Skeletal muscle satellite cell (primary cell): ENCODE results near the gene SIK3.
A peak's percentile ranks its signal among the peaks of the same experiment; 100 is the strongest.
"Not testable (repeated sequence)": the region's sequence is repeated elsewhere in the genome, so short reads cannot be mapped to it uniquely, and the experiment has no call there.

Source experiments
- H3K27me3 ChIP-seq: 2 replicates; pipeline ENCODE4 v1.7.0; 2013; ENCODE audit warnings: low read length; ENCODE audit not compliant: control insufficient read depth, insufficient read depth
- H3K36me3 ChIP-seq: 2 replicates; pipeline ENCODE4 v1.7.0; 2013; ENCODE audit warnings: mild to moderate bottlenecking, control low read depth, low read length; ENCODE audit not compliant: insufficient read depth
- H3K4me1 ChIP-seq: 2 replicates; pipeline ENCODE4 v1.7.0; 2013; ENCODE audit warnings: low read length; ENCODE audit not compliant: control insufficient read depth, insufficient read depth
- H3K4me2 ChIP-seq: 2 replicates; pipeline ENCODE4 v1.7.0; 2013; ENCODE audit warnings: mild to moderate bottlenecking, low read length
- H3K4me3 ChIP-seq: 2 replicates; pipeline ENCODE4 v1.7.0; 2013; ENCODE audit warnings: low read length
- H3K9ac ChIP-seq: 2 replicates; pipeline ENCODE4 v1.7.0; 2013; ENCODE audit warnings: mild to moderate bottlenecking, low read depth, low read length, moderate library complexity
- H3K9me3 ChIP-seq: replicated peaks from 2 replicates; pipeline ENCODE4 v1.7.0; 2013; ENCODE audit warnings: mild to moderate bottlenecking, control low read depth, low read length

The SIK3 gene

DNA sequence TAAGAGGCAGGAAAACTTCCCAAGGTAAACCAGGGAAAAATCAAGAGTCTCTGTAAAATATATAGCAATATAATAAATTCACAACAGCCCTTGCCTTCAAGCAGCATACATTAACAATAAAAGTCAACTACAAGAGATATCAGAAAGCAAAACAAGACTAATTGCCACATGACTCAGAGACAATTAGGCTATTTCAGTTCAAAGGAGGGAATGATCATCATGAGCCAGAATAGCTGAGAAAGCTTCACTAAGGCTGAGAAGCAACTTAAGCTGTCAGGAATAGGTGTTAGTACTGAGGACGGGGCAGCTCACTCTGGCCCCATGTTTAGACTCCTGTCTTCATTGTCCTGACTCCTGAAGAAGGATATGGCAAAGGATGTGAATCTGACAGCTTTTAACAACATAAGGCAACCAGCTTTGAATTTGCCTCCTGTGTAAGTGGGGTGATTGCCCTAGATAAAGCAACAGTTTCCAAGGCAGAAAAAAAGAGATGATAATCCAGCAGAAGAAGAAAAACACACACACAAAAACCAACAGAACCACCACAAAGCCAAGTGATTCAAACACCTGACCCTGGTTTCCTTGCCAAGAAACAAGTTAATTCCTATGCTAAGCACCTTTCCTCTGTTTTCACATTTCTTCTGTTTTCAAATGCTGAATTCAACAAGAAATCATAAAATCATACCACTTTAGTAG lies 60.8 kb downstream of the SIK3 start:
- H3K4me3 ChIP-seq = no peak overlapping the region
- H3K4me2 ChIP-seq = no peak overlapping the region
- H3K9me3 ChIP-seq = no peaks in the 10 kb centered on the region
- H3K9ac ChIP-seq = no peak overlapping the region
- H3K4me1 ChIP-seq = peaks cover 13% of the 10 kb centered on the region
- no peaks in the 10 kb centered on the region for H3K36me3 ChIP-seq
- H3K27me3 ChIP-seq = no peaks in the 10 kb centered on the region

DNA sequence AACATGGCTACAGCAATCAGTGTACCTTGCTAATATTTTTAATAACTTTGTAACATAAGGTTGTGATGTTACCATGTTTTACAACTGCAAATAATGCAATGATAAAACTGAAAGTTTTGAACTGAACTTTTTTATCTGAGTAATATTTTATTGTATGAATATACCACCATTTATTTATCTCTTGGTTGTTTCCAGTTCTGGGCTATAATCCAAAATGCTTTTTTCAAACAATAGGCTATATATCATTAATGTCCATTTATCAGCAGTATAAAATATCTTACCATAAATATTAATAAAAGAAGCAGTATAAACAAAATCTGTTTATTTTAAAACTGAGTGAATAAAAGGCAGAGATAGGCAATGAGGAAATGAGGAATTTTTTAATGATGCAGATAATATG lies 63.3 kb downstream of the SIK3 start:
- Histone ChIP-seq H3K27me3 (no peaks in the 10 kb centered on the region), H3K9me3 (no peaks in the 10 kb centered on the region), H3K4me1 (peaks cover 10% of the 10 kb centered on the region), H3K4me3 (no peak overlapping the region), H3K36me3 (no peaks in the 10 kb centered on the region), H3K4me2 (no peak overlapping the region), H3K9ac (no peak overlapping the region)

DNA sequence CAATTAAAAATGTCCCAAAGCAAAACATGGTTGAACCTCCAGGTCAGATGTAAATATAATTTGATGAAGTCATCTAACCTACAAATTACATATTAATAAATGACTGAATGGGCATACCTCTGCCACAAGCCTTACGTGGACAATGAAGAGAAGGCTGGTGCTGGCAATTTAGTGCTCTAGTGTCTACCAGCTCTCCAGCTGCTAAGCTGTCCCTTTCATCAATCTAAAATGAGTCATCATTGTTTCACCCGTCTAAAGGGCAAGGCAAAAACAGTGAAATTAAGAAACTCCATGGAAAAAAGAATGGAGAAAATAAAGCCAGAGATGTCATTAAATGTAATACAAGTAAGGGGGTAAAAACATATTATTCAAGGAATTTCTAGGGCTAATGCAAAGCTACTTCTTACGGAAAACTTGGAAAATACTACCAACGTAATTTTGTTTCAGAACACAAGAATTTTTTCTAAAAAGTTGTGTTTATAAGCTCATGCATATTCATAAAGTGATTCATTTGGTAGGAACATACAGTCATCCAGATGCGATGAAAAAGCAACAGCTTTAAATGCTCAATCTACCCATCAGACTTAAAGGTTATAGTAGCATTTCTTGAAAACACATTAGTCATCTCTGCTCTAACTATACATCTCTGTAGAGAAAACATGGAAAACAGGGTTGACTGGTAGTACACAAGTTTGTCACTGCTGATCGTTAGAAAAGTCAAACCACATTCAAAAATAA lies 71.5 kb downstream of the SIK3 start:
- Histone ChIP-seq H3K4me3 (no peak overlapping the region), H3K9ac (peak overlapping the region; percentile 1), H3K9me3 (no peaks in the 10 kb centered on the region), H3K36me3 (no peaks in the 10 kb centered on the region), H3K4me1 (peaks cover 17% of the 10 kb centered on the region), H3K27me3 (no peaks in the 10 kb centered on the region), H3K4me2 (peak overlapping the region; percentile 59)

DNA sequence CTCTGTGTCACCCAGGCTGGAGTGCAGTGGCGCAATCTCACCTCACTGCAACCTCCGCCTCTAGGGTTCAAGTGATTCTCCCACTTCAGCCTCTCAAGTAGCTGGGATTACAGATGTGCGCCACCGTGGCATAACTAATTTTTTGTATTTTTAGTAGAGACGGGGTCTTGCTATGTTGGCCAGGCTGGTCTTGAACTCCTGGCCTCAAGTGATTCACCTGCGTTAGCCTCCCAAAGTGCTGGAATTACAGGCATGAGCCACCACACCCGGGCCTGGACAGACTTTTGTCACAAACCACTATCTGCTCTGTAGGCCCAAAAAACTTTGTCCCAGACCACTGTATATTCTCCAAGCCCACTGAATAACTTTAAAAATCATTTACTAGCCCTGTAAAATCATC lies 74.5 kb downstream of the SIK3 start:
- not testable (repeated sequence) for H3K36me3 ChIP-seq, H3K27me3 ChIP-seq, H3K9me3 ChIP-seq, H3K9ac ChIP-seq, H3K4me2 ChIP-seq, H3K4me3 ChIP-seq
- H3K4me1 ChIP-seq = peaks cover 17% of the 10 kb centered on the region

- H3K27me3 ChIP-seq = no peaks in the 10 kb centered on the region
- peaks cover 17% of the 10 kb centered on the region for H3K4me1 ChIP-seq
- H3K4me3 ChIP-seq = no peak overlapping the region
- H3K9ac ChIP-seq = no peak overlapping the region
- H3K36me3 ChIP-seq = no peaks in the 10 kb centered on the region
- no peak overlapping the region for H3K4me2 ChIP-seq
- no peaks in the 10 kb centered on the region for H3K9me3 ChIP-seq
Observed at GRCh38 chr11:117023178-117023577, 75.0 kb downstream of the SIK3 start.

DNA sequence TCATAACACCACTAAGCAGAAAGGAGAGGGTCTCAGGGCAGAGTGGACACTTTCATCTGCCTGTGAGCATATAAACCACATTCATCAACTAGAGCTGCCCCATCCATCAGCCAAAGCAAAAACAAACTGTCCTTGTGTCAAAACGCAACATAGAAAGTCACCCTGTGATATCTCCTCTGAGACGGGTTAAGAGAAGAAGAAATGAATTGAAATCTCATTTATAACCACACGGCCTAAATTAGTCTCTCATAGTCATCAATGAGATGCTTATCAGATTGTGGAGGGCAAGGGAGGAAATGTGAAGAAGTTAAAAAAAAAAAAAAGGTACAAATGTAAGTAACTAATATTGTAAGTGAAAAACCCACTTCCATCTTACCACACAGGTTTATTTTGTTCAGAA lies 75.7 kb downstream of the SIK3 start:
- peaks cover 15% of the 10 kb centered on the region for H3K4me1 ChIP-seq

DNA sequence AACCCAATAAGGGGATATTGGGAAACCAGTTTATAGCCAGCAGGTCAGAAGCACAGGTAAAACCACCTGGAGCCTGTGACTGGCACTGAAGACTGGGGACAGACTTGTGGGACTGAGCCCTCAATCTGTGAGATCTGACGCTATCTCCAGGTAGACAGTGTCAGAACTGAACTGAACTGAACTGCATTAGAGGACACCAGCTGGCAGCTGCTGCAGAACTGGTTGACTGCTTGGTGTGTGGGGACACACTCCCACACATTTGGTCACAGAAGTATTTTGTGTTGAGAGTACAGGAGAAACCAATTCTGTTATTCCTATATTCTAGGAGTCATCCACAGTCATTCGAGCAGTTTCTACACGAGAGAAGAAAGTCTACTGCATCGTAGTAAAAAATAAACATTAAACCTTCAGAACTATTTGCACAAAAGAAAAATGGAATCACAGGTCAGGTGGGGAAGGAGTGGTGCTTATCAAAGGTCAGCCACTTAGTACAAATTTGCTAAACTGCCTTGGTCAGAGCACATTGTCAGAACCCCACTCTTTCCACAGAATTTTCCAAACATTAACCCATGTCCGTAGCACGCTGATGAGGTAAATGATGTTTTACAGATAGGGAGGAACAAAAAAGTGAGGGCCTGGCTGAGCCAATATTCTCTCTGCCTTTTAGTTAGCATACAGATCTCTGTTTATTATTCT lies 77.2 kb downstream of the SIK3 start:
- H3K9me3 ChIP-seq = no peaks in the 10 kb centered on the region
- no peaks in the 10 kb centered on the region for H3K36me3 ChIP-seq
- no peak overlapping the region for H3K4me2 ChIP-seq
- H3K4me3 ChIP-seq = no peak overlapping the region
- no peaks in the 10 kb centered on the region for H3K4me1 ChIP-seq
- no peak overlapping the region for H3K9ac ChIP-seq
- H3K27me3 ChIP-seq = no peaks in the 10 kb centered on the region

More for the DNA sequence above, 75.7 kb downstream of the SIK3 start:
- Histone ChIP-seq H3K36me3 (no peaks in the 10 kb centered on the region), H3K4me3 (no peak overlapping the region), H3K9ac (no peak overlapping the region), H3K27me3 (no peaks in the 10 kb centered on the region), H3K4me2 (no peak overlapping the region), H3K9me3 (no peaks in the 10 kb centered on the region)

DNA sequence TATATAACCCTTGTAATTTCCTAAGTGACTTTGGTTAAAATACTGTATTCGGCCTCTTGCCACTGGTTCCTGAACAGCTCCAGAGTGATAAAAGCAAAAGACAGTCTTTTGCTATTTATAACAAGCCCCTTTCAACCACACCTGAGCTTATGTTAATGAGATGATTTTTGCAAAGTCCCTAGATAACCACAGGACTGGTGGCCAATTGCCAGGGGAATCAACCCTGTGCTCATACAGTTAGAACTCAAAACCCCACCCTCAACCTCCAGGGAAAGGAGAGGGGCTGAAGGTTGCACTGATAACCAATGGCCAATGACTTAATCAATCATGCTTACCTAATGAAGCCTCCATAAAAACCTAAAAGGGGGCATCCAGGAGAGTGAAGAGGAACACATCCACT lies 77.9 kb downstream of the SIK3 start:
- no peaks in the 10 kb centered on the region for H3K9me3 ChIP-seq
- no peak overlapping the region for H3K9ac ChIP-seq
- no peak overlapping the region for H3K4me3 ChIP-seq
- no peaks in the 10 kb centered on the region for H3K4me1 ChIP-seq
- no peaks in the 10 kb centered on the region for H3K27me3 ChIP-seq
- no peak overlapping the region for H3K4me2 ChIP-seq
- H3K36me3 ChIP-seq = no peaks in the 10 kb centered on the region

GRCh38 chr11:117019871-117020270 lies 78.4 kb downstream of the SIK3 start:
- no peaks in the 10 kb centered on the region for H3K9me3 ChIP-seq
- H3K9ac ChIP-seq = no peak overlapping the region
- no peaks in the 10 kb centered on the region for H3K4me1 ChIP-seq
- H3K36me3 ChIP-seq = no peaks in the 10 kb centered on the region
- H3K4me2 ChIP-seq = no peak overlapping the region
- no peaks in the 10 kb centered on the region for H3K27me3 ChIP-seq
- no peak overlapping the region for H3K4me3 ChIP-seq

DNA sequence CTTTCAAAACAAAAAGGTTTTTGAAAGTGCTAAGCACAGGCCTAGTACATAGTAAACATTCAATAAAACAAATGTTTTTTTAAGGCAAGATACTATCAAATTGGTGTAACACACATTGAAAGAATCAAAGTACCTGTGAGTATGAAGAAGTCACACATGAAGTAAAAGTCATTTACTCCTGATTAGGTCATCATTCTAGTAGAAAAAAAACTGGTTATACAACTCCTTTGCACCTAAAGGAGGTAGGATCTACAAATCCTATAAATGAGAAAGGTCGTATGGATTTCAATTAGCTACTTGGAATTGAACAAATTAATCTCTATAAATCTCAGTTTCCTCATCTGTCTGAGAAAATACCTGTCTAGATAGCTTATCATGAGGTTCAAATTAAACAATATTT lies 80.8 kb downstream of the SIK3 start:
- H3K27me3 ChIP-seq = no peaks in the 10 kb centered on the region

DNA sequence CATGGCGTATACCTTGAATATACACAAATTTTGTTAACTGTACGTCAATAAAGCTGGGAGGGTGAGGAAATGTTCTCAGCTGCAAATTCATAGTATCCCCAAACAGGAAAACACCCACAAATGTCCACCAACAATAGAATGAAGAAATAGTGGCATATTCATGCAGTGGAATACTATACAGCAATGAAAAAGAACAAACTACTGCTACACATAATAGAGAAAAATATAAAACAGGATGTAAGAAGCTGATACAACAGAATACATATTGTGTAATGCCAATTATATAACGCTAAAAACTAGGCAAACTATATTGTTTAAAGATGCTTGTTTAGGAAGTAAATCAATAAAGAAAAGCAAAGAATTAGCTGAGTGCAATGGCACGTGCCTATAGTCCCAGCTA lies 81.5 kb downstream of the SIK3 start:
- Histone ChIP-seq H3K4me2 (no peak overlapping the region), H3K9me3 (no peaks in the 10 kb centered on the region), H3K36me3 (no peaks in the 10 kb centered on the region), H3K27me3 (no peaks in the 10 kb centered on the region), H3K4me1 (peaks cover 3% of the 10 kb centered on the region), H3K9ac (no peak overlapping the region), H3K4me3 (no peak overlapping the region)

More for the DNA sequence above, 80.8 kb downstream of the SIK3 start:
- no peaks in the 10 kb centered on the region for H3K9me3 ChIP-seq
- no peak overlapping the region for H3K9ac ChIP-seq
- no peak overlapping the region for H3K4me2 ChIP-seq
- no peak overlapping the region for H3K4me3 ChIP-seq
- no peaks in the 10 kb centered on the region for H3K4me1 ChIP-seq
- no peaks in the 10 kb centered on the region for H3K36me3 ChIP-seq
